HS-5 (cell line): ENCODE data around the gene PROK1.

Source experiments
- DNase-seq: peaks from one replicate; pipeline ENCODE4 v3.0.0-alpha.2; 2012; ENCODE audit warnings: low read depth

PROK1 gene

GRCh38 chr1:110465038-110465813, 14.3 kb downstream of the PROK1 start:
- no peak for DNase-seq

- no peak for DNase-seq
Observed at GRCh38 chr1:110465814-110466380, 14.9 kb downstream of the PROK1 start.

- no peak for DNase-seq
Observed at GRCh38 chr1:110466646-110467280, 15.8 kb downstream of the PROK1 start.

- DNase-seq = no peak
Observed at GRCh38 chr1:110471131-110471530, 20.2 kb downstream of the PROK1 start.

GRCh38 chr1:110472546-110472945, 21.6 kb downstream of the PROK1 start:
- DNase-seq = no peak

- DNase-seq = no peak
Observed at GRCh38 chr1:110474444-110474843, 23.5 kb downstream of the PROK1 start.

- DNase-seq = no peak
Observed at GRCh38 chr1:110475362-110476027, 24.5 kb downstream of the PROK1 start.

- DNase-seq = no peak
Observed at GRCh38 chr1:110476028-110476765, 25.2 kb downstream of the PROK1 start.

- peak; percentile 69 for DNase-seq
Observed at GRCh38 chr1:110477041-110477440, 26.1 kb downstream of the PROK1 start.

- no peak for DNase-seq
Observed at GRCh38 chr1:110477445-110477957, 26.6 kb downstream of the PROK1 start.

GRCh38 chr1:110477967-110478640, 27.2 kb downstream of the PROK1 start:
- no peak for DNase-seq

GRCh38 chr1:110478886-110479285, 27.9 kb downstream of the PROK1 start:
- no peak for DNase-seq

GRCh38 chr1:110480356-110481096, 29.6 kb downstream of the PROK1 start:
- DNase-seq = no peak

- no peak for DNase-seq
Observed at GRCh38 chr1:110481968-110482623, 31.1 kb downstream of the PROK1 start.

- DNase-seq = no peak
Observed at GRCh38 chr1:110482662-110483307, 31.8 kb downstream of the PROK1 start.

- no peak for DNase-seq
Observed at GRCh38 chr1:110483308-110483685, 32.3 kb downstream of the PROK1 start.

GRCh38 chr1:110484801-110485200, 33.9 kb downstream of the PROK1 start:
- no peak for DNase-seq

- no peak for DNase-seq
Observed at GRCh38 chr1:110485725-110486124, 34.8 kb downstream of the PROK1 start.

- DNase-seq = no peak
Observed at GRCh38 chr1:110487726-110488125, 36.8 kb downstream of the PROK1 start.

- DNase-seq = no peak
Observed at GRCh38 chr1:110488161-110488560, 37.2 kb downstream of the PROK1 start.
